ENCODE measurements around the gene DAPP1. TPM values are rescaled to one million over a fixed set of nuclear protein-coding genes. Genes with fewer than 3 reads are reported as not detected.

DAPP1 gene
- total and polyA plus RNA-seq, 2 of the 4 experiments (the other 2 are of a cell fraction): not detected

GRCh38 chr4:99818661-99819060, 2.0 kb downstream of the DAPP1 start:
- H3K27ac ChIP-seq (ENCODE audit: insufficient read depth, low read length): no peak overlapping the region
- DNase-seq (no peak), ATAC-seq (ENCODE audit: low read depth) (no peak)
- H3K4me3 ChIP-seq (ENCODE audit: insufficient read depth, low read depth, low read length): no peak overlapping the region
- no peaks in the 10 kb centered on the region for H4K20me1 ChIP-seq (ENCODE audit: insufficient read depth, low read length)
- no peak overlapping the region for H2AK9ac ChIP-seq (replicated peaks; ENCODE audit: low read depth, low read length, poor library complexity)
- no peak overlapping the region for H2BK20ac ChIP-seq (ENCODE audit: low read depth, low read length)
- dilution Hi-C loops (cut with HindIII; ENCODE audit: low sequenced_read_pairs, unreplicated experiment): no loop called here
- H3K9me1 ChIP-seq (ENCODE audit: insufficient read depth, low read length): no peaks in the 10 kb centered on the region
- no peak overlapping the region for H2BK120ac ChIP-seq (ENCODE audit: low read depth, low read length)
- no peak overlapping the region for H2AK5ac ChIP-seq (ENCODE audit: low read depth, low read length)
- BruUV-seq (replicated peaks): no TSS peak
- H3K4me2 ChIP-seq (ENCODE audit: low read depth, low read length): no peak overlapping the region
- H3K36me3 ChIP-seq (ENCODE audit: control insufficient read depth, insufficient read depth, low read length): no peaks in the 10 kb centered on the region
- H2AFZ ChIP-seq (replicated peaks; ENCODE audit: low read length, poor library complexity): no peak overlapping the region
- no peak overlapping the region for H2BK15ac ChIP-seq (ENCODE audit: low read depth, low read length)
- no peak overlapping the region for H3K14ac ChIP-seq (replicated peaks; ENCODE audit: low read depth, low read length)
- intact Hi-C loops (cut with micrococcal nuclease): loop anchor here (10.0 kb wide), 1 partner anchor 246 kb away; no protein-coding TSS in a partner anchor
- no peak overlapping the region for H3K4ac ChIP-seq (ENCODE audit: low read depth, low read length)
- H4K91ac ChIP-seq (ENCODE audit: insufficient read depth, low read depth, low read length): no peak overlapping the region
- H3K56ac ChIP-seq (ENCODE audit: extremely low read depth, insufficient read depth, low read length): no peak overlapping the region
- H2BK5ac ChIP-seq (ENCODE audit: low read depth, low read length, poor library complexity, severe bottlenecking): no peak overlapping the region
- H3K9ac ChIP-seq (ENCODE audit: low read depth, low read length): no peak overlapping the region
- H3K23ac ChIP-seq (ENCODE audit: low read depth, low read length): no peak overlapping the region
- no peak for TF ChIP-seq CEBPB (IDR thresholded peaks at IDR 0.05; ENCODE audit: low read depth, low read length)
- no peak for TF ChIP-seq NFE2L2 (IDR thresholded peaks at IDR 0.05; ENCODE audit: low read depth, low read length)
- no peak for TF ChIP-seq CHD1 (IDR thresholded peaks at IDR 0.05; ENCODE audit: low read depth, low read length)
- no peak for TF ChIP-seq MAFK (IDR thresholded peaks at IDR 0.05; ENCODE audit: low read depth, low read length)
- no peak for TF ChIP-seq ELK1 (IDR thresholded peaks at IDR 0.05; ENCODE audit: borderline replicate concordance, low read depth, low read length)
- no peak for TF ChIP-seq RAD21 (IDR thresholded peaks at IDR 0.05; ENCODE audit: low read length)
- no peak for TF ChIP-seq MXI1 (IDR thresholded peaks at IDR 0.05; ENCODE audit: borderline replicate concordance, low read depth, low read length)
- no peak for TF ChIP-seq BHLHE40 (IDR thresholded peaks at IDR 0.05; ENCODE audit: low read depth, low read length)
- TF ChIP-seq RCOR1 (IDR thresholded peaks at IDR 0.05; ENCODE audit: insufficient replicate concordance, low read length): no peak
- no peak for TF ChIP-seq FOS (IDR thresholded peaks at IDR 0.05; ENCODE audit: low read depth, low read length)
- TF ChIP-seq MAZ (IDR thresholded peaks at IDR 0.05; ENCODE audit: borderline replicate concordance, low read depth, low read length): no peak
- no peak for TF ChIP-seq USF2 (IDR thresholded peaks at IDR 0.05; ENCODE audit: low read depth, low read length)
- H3K79me1 ChIP-seq (ENCODE audit: low read depth in 1 of 2, low read length in 2 of 2): no peaks in the 10 kb centered on the region
- no CpG with 5 or more reads among the region's 1 CpG for WGBS, 2 experiments (ENCODE audit: extremely low coverage in 2 of 2, insufficient read length in 1 of 2)
- no peak overlapping the region for H4K5ac ChIP-seq (ENCODE audit: low read depth, low read length)
- H3K18ac ChIP-seq (ENCODE audit: low read depth, low read length): no peak overlapping the region
- peaks cover 2% of the 10 kb centered on the region for H3K27me3 ChIP-seq (ENCODE audit: control insufficient read depth, insufficient read depth, low read length)
- ChIA-PET POLR2A (ENCODE audit: unreplicated experiment) (no interaction called here), CTCF (no interaction called here)
- H3K9me3 ChIP-seq (ENCODE audit: control insufficient read depth, insufficient read depth, low read length): no peaks in the 10 kb centered on the region
- no peaks in the 10 kb centered on the region for H3K4me1 ChIP-seq (ENCODE audit: control insufficient read depth, insufficient read depth, low read length)
- in situ Hi-C loops (cut with MboI; ENCODE audit: low sequenced_read_pairs): no loop called here
- no peak overlapping the region for H4K8ac ChIP-seq (ENCODE audit: low read depth in 2 of 2, low read length in 2 of 2)
